Measurements from ENCODE around the gene PIGU.

GRCh38 chr20:34544109-34544796 lies 132.6 kb downstream of the PIGU start:
- TF ChIP-seq CTCF (IDR thresholded peaks at IDR 0.05; ENCODE audit: insufficient read depth, low read length, poor library complexity, severe bottlenecking) (no peak), EZH2phosphoT487 (conservative IDR thresholded peaks at IDR 0.05; ENCODE audit: low read length) (no peak)
